Left lung (tissue), 10 donors: ENCODE results near the gene RSPO1. TPM values are rescaled to one million over a fixed set of nuclear protein-coding genes. Genes with fewer than 3 reads are reported as not detected.

Source experiments
- ATAC-seq: fragments of 200-7000 bp; cut with Tn5 transposase; one replicate; pipeline ENCODE4 v1.9.1; 2020; ENCODE audit warnings: moderate library complexity
- DNase-seq, 4 donors: peaks; one replicate each; pipeline ENCODE4 v3.0.0-alpha.2; 2013 to 2020
- H3K27ac ChIP-seq, 2 donors: fragments of 200-600 bp; sonication (generic) in 1 of 2; one replicate each; pipeline versions ENCODE4 v1.5.0 to v1.8.0; 2020 to 2021
- H3K27me3 ChIP-seq, 2 donors: fragments of 200-600 bp; sonication (generic) in 1 of 2; one replicate each; pipeline versions ENCODE4 v1.5.0 to v1.8.0; 2020 to 2021
- H3K36me3 ChIP-seq, 2 donors: fragments of 200-600 bp; sonication (generic) in 1 of 2; one replicate each; pipeline versions ENCODE4 v1.5.0 to v1.8.0; 2020 to 2021
- H3K4me1 ChIP-seq, 2 donors: fragments of 200-600 bp; one replicate each; pipeline ENCODE4 v1.8.0; 2021
- H3K4me3 ChIP-seq, 2 donors: fragments of 200-600 bp; sonication (generic) in 1 of 2; one replicate each; pipeline versions ENCODE4 v1.5.0 to v1.8.0; 2020 to 2021; ENCODE audit warnings: mild to moderate bottlenecking in 1 of 2
- H3K9me3 ChIP-seq, 2 donors: fragments of 200-600 bp; sonication (generic) in 1 of 2; one replicate each; pipeline versions ENCODE4 v1.5.0 to v1.8.0; 2020 to 2021
- intact Hi-C, 2 donors: fragments of 100-400 bp; cut with DNase I; formaldehyde crosslinking; loops; one replicate each; pipeline versions ENCODE4 v1.11.2 to v1.14.2; 2022
- polyA plus RNA-seq, 6 donors: library from polyadenylated mRNA; unstranded; fragments of 120-200 nt; gene quantifications; one replicate each; pipeline ENCODE4 v1.2.1, GENCODE V29; 2013; ENCODE audit not compliant: insufficient read length in 6 of 6
- total RNA-seq, 2 donors: library from RNA; stranded (reverse); fragmentation: NEBNext Ultra II Directional; extraction: Animal tissue kit (Norgen Biotek cat#: 25700); gene quantifications; one replicate each; pipeline ENCODE4 v1.2.1, GENCODE V29; 2021
- TF ChIP-seq, protein P1 (sequence below), 2 donors: fragments of 200-600 bp; sonication (generic) in 1 of 2; IDR thresholded peaks; one replicate each; pipeline versions ENCODE4 v1.5.0 to v1.8.0; 2021; ENCODE audit warnings: antibody characterized with exemption in 2 of 2
- donor health status: DM: no; HTN: yes; CAD: no.
- donor health status: DM: no; HTN: no; CAD: no.

RSPO1 gene
- total and polyA plus RNA-seq, 8 donors: 0.52 to 2.2 (median 1.5) TPM

DNA sequence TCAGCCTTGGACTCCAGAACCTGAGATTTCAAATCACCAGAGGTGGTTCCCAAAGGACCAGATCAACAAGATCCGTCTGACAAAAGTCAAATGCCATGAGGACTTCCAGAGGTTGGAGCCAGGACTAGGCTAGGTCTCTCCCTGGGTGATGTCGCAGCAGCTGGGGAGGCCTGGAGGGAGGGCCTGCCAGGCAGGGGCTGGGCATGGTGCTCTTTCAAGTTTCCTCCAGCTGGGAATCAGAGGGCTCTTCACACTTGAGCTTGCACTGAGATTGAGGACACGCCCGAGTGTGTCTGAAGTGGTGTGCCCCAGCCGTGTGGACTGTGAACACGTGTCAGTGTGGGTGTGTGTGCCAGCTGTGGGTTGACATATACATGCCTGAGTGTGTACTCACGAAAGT, 21.3 kb upstream of the RSPO1 start:
- intact Hi-C loops: no loop called here
- TF ChIP-seq, protein P1, sequence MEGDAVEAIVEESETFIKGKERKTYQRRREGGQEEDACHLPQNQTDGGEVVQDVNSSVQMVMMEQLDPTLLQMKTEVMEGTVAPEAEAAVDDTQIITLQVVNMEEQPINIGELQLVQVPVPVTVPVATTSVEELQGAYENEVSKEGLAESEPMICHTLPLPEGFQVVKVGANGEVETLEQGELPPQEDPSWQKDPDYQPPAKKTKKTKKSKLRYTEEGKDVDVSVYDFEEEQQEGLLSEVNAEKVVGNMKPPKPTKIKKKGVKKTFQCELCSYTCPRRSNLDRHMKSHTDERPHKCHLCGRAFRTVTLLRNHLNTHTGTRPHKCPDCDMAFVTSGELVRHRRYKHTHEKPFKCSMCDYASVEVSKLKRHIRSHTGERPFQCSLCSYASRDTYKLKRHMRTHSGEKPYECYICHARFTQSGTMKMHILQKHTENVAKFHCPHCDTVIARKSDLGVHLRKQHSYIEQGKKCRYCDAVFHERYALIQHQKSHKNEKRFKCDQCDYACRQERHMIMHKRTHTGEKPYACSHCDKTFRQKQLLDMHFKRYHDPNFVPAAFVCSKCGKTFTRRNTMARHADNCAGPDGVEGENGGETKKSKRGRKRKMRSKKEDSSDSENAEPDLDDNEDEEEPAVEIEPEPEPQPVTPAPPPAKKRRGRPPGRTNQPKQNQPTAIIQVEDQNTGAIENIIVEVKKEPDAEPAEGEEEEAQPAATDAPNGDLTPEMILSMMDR (IDR thresholded peaks at IDR 0.05): no peak
- no peak for ATAC-seq

DNA sequence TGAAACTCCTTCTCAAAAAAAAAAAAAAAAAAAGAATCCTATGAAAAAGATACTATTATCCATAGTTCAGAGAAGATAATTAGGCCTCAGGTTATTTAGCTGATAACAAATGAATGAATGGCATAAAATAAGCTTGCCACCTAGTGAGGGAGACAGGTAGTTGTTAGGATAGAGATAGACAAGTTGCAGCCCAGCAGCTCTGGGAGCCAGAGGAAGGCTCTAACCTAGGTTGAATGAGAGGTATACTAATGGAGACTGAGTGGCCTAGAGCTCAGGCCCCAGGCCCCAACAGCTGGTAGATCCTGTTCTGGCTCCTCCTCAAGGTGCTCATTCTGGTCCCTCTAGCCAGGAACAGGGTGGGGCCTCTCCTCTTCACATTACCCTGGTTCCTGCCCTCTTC, 20.6 kb upstream of the RSPO1 start:
- Histone ChIP-seq H3K27ac (no peak overlapping the region), H3K27me3 (peaks cover 0 to 42% of the 10 kb centered on the region in 2 donors), H3K9me3 (no peaks in the 10 kb centered on the region), H3K4me3 (no peak overlapping the region), H3K36me3 (no peaks in the 10 kb centered on the region), H3K4me1 (no peaks in the 10 kb centered on the region)
- TF ChIP-seq, protein P1 (IDR thresholded peaks at IDR 0.05): no peak
- intact Hi-C loops: no loop called here
- ATAC-seq (no peak), DNase-seq (no peak)

More for the DNA sequence above, 21.3 kb upstream of the RSPO1 start:
- Histone ChIP-seq H3K4me3 (no peak overlapping the region), H3K27ac (no peak overlapping the region), H3K4me1 (no peaks in the 10 kb centered on the region), H3K27me3 (peaks cover 0 to 50% of the 10 kb centered on the region in 2 donors), H3K9me3 (no peaks in the 10 kb centered on the region), H3K36me3 (no peaks in the 10 kb centered on the region)
- no peak for DNase-seq

DNA sequence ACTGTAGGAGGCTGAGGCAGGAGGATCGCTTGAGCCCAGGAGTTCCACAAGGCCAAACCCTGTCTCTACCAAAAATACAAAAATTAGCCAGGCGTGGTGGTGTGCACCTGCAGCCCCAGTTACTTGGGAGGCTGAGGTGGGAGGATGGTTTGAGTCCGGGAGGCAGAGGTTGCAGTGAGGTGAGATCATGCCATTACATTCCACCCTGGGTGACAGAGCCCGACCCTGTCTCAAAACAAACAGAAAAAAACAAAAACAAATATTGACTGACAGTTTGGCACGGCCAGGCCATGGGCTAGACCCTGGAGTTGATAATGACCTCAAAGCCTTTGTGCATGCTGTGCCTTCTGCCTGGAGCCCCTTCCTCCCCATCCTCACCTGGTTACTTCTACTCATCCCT, 19.2 kb upstream of the RSPO1 start:
- TF ChIP-seq, protein P1 (IDR thresholded peaks at IDR 0.05): no peak
- Histone ChIP-seq H3K4me1 (no peaks in the 10 kb centered on the region), H3K9me3 (no peaks in the 10 kb centered on the region), H3K27me3 (peaks cover 0 to 29% of the 10 kb centered on the region in 2 donors), H3K36me3 (no peaks in the 10 kb centered on the region), H3K27ac (no peak overlapping the region), H3K4me3 (no peak overlapping the region)
- intact Hi-C loops: no loop called here
- ATAC-seq (no peak), DNase-seq (no peak)

DNA sequence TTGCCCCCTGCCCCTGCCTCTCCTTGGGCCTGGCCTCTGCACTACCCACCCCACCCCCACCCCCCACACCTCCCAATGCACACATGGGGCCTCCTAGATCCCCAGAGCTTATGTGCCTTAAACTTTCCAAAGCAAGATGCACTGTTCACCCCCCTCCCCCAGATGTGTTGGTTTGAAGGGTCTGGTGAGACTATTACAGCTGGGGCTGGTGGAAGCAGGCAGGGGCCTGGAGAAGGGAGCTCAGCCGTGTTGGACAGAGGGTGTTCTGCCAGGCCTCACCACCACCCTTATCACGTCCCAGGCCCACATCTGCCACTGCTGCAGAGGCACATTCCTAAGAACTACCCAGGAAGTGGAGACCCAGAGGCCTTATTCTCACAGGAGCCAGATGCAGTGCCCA, 18.3 kb upstream of the RSPO1 start:
- no peak overlapping the region for H3K27ac ChIP-seq
- no peaks in the 10 kb centered on the region for H3K4me1 ChIP-seq
- H3K4me3 ChIP-seq: no peak overlapping the region
- H3K9me3 ChIP-seq: no peaks in the 10 kb centered on the region
- ATAC-seq (no peak), DNase-seq (no peak)
- peaks cover 0 to 20% of the 10 kb centered on the region in 2 donors for H3K27me3 ChIP-seq
- intact Hi-C loops: no loop called here
- TF ChIP-seq, protein P1 (IDR thresholded peaks at IDR 0.05): no peak
- H3K36me3 ChIP-seq: no peaks in the 10 kb centered on the region

DNA sequence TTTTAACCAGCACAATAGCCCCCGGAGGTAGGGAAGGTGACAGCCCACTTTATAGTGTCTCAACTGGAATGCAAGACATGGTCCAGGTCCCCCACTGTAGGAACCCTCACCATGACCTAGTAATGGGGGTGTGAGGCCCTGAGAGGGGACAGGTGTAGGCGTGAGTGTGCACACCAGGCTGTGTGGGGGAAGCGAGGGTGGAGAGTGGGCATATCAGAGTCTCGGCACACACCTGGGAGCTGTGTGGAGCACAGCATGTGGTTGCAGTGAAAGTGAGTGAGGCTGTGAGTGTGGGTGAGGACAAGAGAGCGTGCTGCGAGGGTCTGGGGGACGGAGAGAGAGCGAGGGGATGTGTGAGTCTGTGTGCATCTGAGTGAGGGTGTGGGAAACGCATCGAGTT, 17.1 kb upstream of the RSPO1 start:
- no peak overlapping the region for H3K4me3 ChIP-seq
- ATAC-seq (no peak), DNase-seq (no peak)
- no peaks in the 10 kb centered on the region for H3K36me3 ChIP-seq
- peaks cover 0 to 16% of the 10 kb centered on the region in 2 donors for H3K27me3 ChIP-seq
- H3K9me3 ChIP-seq: no peaks in the 10 kb centered on the region
- TF ChIP-seq, protein P1 (IDR thresholded peaks at IDR 0.05): no peak
- intact Hi-C loops: no loop called here
- no peak overlapping the region for H3K27ac ChIP-seq
- no peaks in the 10 kb centered on the region for H3K4me1 ChIP-seq
